GM23338 (cell line): ENCODE measurements around the gene CTNND2.

Source experiments
- CTCF ChIP-seq, 2 experiments: fragments of 200-600 bp in 1 of 2; sonication (generic) in 1 of 2; conservative IDR thresholded peaks; 2 replicates each; pipeline versions ENCODE4 v1.5.1 to v1.6.1; 2016 to 2017; ENCODE audit warnings: antibody characterized with exemption in 2 of 2, low read depth in 2 of 2, mild to moderate bottlenecking in 2 of 2, moderate library complexity in 1 of 2
- EZH2 ChIP-seq: fragments of 200-600 bp; sonication (generic); IDR thresholded peaks from one replicate; pipeline ENCODE4 v1.8.0; 2017; ENCODE audit warnings: antibody characterized with exemption, mild to moderate bottlenecking, low read depth; ENCODE audit not compliant: unreplicated experiment
- EZH2phosphoT487 ChIP-seq: fragments of 200-600 bp; sonication (generic); IDR thresholded peaks from one replicate; pipeline ENCODE4 v1.8.1; 2018; ENCODE audit warnings: antibody characterized with exemption; ENCODE audit not compliant: unreplicated experiment
- NANOG ChIP-seq: IDR thresholded peaks from 2 replicates; pipeline ENCODE4 v1.6.1; 2016; ENCODE audit warnings: antibody characterized with exemption, borderline replicate concordance
- POLR2AphosphoS5 ChIP-seq: IDR thresholded peaks from 2 replicates; pipeline ENCODE4 v1.6.1; 2016; ENCODE audit warnings: antibody characterized with exemption, low read depth
- REST ChIP-seq: IDR thresholded peaks from one replicate; pipeline ENCODE4 v1.6.1; 2018; ENCODE audit warnings: antibody characterized with exemption; ENCODE audit not compliant: unreplicated experiment
- STAT1 ChIP-seq: IDR thresholded peaks from one replicate; pipeline ENCODE4 v1.6.1; 2016; ENCODE audit warnings: antibody characterized with exemption; ENCODE audit not compliant: unreplicated experiment
- ZNF114 ChIP-seq: fragments of 250-450 bp; sonication (Bioruptor Pico); IDR thresholded peaks from 2 replicates; pipeline ENCODE4 v1.5.0; 2020; ENCODE audit warnings: mild to moderate bottlenecking, moderate library complexity
- ZNF331 ChIP-seq: fragments of 250-450 bp; sonication (Bioruptor Pico); IDR thresholded peaks from 2 replicates; pipeline ENCODE4 v1.5.0; 2020; ENCODE audit warnings: low read depth, mild to moderate bottlenecking, moderate library complexity
- TF ChIP-seq, protein P1 (sequence below): IDR thresholded peaks from 2 replicates; pipeline ENCODE4 v1.6.1; 2016; ENCODE audit warnings: antibody characterized with exemption

DNA sequence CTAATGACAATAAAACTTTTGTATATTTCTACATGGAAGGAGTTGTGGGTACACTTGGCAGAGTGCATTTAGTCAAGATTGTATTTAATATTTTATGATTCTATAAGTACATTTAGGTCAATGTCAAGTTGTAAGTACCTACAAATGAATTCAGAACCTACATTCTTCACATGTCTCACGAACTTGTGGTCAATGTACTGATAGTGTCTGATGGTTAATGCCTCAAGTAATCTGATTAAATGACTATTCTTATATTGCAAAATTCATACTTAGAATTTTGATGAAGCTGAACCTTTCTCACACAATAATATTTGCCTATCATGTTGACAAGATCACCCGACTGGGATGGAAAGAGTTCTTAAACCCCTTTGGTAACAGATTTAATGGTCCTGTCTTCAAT lies 444.5 kb downstream of the CTNND2 start:
- no peak for TF ChIP-seq REST
- no peak for TF ChIP-seq CTCF (conservative IDR thresholded peaks at IDR 0.05; ENCODE audit: low read depth in 2 of 2)
- no peak for TF ChIP-seq EZH2phosphoT487
- TF ChIP-seq, protein P1, sequence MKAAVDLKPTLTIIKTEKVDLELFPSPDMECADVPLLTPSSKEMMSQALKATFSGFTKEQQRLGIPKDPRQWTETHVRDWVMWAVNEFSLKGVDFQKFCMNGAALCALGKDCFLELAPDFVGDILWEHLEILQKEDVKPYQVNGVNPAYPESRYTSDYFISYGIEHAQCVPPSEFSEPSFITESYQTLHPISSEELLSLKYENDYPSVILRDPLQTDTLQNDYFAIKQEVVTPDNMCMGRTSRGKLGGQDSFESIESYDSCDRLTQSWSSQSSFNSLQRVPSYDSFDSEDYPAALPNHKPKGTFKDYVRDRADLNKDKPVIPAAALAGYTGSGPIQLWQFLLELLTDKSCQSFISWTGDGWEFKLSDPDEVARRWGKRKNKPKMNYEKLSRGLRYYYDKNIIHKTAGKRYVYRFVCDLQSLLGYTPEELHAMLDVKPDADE, result no peak
- TF ChIP-seq ZNF331 (CRISPR knock-in tag), result no peak
- no peak for TF ChIP-seq STAT1
- TF ChIP-seq POLR2AphosphoS5, result no peak
- no peak for TF ChIP-seq ZNF114
- TF ChIP-seq EZH2, result no peak
- no peak for TF ChIP-seq NANOG
